GM21447 (cell line): ENCODE measurements around the gene ALOX5.
"Not testable (repeated sequence)": the region's sequence is repeated elsewhere in the genome, so short reads cannot be mapped to it uniquely, and the experiment has no call there.

Experiments used
- ATAC-seq: cut with Tn5 transposase; IDR thresholded peaks from one replicate; pipeline ENCODE4 v1.9.1; 2021; ENCODE audit not compliant: unreplicated experiment

The ALOX5 gene

DNA sequence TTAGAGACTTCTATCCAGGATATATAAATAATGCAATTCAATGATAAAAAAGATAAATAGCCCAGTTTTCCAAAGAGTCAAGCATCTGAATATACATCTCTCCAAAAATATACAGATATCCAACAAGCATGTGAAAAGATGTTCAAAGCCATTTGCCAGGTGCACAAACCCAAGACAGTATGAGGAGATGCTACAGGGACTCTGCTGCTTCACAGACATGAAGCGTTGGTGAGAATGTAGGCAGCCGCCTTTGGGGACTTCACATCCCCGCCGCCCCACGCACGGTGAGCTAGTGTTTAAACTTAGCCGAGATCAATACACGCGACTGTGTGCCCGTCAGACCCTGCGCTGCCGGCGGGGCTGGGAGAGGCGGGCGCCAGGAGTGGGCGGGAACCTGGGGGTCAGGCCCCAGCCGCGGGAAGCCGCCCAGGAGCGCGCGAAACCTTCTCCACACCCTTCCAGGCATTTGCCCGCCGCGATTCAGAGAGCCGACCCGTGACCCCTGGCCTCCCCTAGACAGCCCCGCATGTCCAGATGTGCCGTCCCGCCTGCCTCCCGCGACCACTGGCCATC is 927 bp upstream of the ALOX5 start:
- peak; percentile 36 for ATAC-seq

- no peak for ATAC-seq
These were observed 485 bp downstream of the ALOX5 start for GRCh38 chr10:45374350-45375052.

GRCh38 chr10:45375101-45375500 is 1.1 kb downstream of the ALOX5 start:
- ATAC-seq: no peak

DNA sequence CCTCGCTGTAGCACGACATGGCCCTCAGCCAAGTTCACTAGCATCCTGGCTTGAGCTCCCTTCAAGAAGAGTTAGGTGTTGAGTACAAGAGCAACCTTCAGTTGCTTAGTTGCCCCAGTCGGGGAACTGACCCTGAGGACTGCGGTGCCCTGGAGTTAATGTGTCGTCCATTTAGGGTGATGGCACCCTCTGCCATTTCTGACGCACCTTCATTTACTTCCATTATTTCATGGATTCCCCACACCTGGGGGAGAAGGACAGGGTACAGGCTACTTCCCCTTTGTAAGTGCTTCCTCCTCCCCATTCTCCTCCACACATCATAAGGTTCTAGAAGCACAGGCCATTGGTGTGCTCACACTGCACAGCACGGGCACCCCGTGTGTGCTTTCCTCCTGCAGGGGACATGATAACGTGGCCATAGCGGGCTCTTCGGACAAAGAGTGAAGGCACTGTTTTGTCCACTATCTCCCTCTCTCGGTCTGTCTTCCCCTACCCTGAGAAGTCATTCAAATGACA is 1.8 kb downstream of the ALOX5 start:
- peak; percentile 22 for ATAC-seq

DNA sequence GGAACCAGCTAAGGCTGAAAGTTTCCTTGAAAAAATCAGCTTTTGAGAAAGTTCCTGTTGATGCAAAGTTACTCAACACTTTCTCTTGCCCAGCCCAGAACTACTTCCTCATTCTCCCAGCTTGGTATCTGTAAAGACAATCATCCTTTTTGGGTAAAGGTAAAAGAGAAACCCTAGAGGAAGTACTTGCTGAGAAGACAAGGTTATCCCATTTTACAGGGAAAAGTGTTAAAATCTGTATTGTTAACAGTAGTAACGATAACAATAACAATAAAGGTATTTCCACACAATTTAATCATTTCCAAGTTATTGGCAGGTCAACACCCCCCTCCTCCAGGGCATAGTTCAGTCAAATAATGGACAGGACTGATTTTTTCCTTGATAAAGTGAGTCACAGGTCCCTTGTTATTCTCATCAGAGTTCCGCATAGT is 2.4 kb downstream of the ALOX5 start:
- no peak for ATAC-seq

DNA sequence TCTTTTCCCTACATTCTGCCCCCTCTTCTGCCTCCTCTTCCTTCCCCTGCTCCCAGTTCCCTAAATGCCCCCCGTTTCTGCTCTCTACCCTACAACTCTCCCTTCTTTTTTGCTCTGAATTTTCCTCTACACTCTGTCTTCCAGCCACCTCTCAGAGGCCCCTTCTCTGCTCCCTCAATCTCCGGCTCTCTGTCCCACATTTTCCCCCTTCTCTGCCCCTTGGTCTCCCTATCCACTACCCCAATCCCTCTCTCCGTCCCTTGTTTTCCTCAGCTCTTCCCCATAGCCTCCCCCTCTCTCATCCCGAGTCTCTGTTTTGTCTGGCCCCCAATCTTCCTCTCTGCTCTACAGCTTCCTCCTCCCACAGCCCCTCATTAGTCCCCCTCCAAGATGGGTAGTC is 3.3 kb downstream of the ALOX5 start:
- ATAC-seq: no peak

GRCh38 chr10:45377858-45378257 is 3.8 kb downstream of the ALOX5 start:
- no peak for ATAC-seq

DNA sequence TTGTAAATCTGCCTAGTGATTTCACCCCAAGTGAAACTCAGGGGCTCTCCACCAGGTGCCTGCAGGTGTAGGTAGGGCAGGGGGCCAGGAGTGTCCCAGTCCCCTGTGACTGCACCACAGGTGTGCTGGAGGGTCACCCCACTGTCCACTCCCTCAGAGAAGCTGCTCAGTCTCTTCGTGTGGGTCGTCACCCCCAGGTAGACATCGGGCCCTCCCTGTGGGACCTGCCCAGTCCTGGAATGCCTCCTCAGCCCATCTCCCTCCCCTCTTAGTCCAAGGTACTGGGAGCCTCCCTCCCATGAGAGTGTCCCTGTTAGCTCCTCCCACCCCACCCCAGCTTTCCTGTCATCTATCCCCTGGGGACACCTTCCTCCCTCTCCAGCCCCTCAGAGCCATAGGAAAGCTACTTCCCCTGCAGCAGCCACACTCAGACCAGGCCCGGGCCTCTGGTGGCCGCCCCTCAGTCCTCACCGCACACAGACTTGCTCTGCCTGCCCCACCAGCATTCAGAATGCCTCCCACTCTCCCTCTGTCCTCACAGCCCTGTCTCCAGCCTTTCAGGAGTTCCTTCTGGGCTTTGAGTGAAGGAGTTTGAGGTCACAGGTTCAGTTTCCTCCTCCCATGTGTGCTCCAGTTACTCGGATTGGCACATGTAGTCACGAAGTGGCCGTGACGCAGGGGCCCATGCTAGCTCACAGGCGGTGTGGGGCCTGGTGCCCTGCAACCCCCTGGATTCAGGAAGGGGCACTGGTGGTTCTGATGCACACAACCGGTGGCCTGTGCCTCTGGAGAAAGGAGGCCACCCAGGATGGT is 5.1 kb downstream of the ALOX5 start:
- ATAC-seq: no peak

GRCh38 chr10:45379891-45380540 is 6.0 kb downstream of the ALOX5 start:
- no peak for ATAC-seq

DNA sequence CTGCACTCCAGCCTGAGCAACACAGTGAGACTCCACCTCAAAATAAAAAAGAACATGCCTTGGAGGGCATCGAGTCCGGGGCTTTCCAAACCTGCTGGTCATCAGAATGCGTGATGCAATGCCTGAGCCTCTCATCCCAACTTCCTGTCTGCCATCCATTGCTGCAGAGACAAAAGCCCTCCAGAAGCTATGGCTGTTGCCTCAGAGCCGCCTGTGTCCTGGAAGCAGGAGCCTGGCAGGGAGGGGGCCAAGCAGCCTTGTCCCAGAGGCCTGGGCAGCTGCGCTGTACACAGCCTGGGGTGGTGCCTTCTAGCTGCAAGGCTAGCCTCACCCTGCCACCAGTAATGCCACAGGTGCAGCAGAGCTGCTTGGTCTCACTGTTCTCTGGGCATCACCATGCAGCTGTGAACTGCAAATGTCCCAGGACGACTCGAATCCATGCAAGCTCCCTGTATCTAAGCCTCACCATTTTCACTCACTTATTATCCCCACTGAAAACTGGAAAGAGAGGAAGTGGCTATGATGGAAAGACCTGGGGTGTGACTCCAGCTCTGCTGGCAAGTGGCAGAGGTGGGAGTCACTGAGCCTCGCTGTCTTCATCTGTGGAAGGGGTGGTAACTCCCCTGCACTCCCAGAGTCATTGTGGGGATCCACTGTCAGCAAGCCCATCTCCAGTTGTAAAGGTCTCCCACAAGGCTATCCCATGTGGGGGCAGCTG is 7.0 kb downstream of the ALOX5 start:
- ATAC-seq: no peak

GRCh38 chr10:45382591-45382990 is 8.6 kb downstream of the ALOX5 start:
- ATAC-seq: no peak

GRCh38 chr10:45383682-45384330 is 9.8 kb downstream of the ALOX5 start:
- ATAC-seq: no peak

GRCh38 chr10:45386657-45387056 is 12.6 kb downstream of the ALOX5 start:
- ATAC-seq: no peak

DNA sequence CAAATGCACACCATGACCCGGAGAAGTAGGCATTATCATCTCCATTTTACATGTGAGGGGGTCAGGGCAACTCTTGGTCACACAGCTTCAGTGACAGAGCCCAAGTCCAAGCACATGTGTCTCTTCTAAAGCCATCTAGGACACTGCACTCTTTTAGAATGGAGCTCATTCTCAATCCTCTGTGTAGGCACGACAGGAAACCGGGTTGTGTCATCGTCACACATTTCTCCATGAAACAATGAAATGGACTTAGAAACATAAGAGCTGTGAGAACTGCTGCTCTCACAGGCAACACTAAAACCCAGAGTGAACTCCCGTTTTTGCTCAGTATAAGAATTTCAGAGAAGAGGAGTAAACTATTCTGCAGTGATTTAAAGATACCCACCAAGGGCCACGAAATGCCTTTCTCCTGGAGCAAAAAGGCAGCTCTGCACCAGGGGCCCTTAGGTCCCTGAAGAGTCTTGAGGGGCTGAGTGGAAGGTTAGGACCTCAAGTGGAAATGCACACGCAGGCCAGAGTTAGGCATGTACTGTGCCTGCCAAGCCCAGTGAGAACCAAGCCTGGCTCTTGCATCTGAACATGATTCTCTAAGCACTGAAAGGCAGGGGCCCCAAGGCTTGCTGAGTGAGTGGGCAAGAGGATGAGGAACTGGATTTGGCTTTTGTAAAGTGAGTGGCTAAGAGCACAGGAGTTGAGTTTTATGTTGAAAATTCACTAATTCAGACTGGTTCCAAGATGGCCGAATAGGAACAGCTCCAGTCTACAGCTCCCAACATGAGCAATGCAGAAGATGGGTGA is 13.3 kb downstream of the ALOX5 start:
- no peak for ATAC-seq

- ATAC-seq: not testable (repeated sequence)
These were observed 15.7 kb downstream of the ALOX5 start for GRCh38 chr10:45389671-45390070.

DNA sequence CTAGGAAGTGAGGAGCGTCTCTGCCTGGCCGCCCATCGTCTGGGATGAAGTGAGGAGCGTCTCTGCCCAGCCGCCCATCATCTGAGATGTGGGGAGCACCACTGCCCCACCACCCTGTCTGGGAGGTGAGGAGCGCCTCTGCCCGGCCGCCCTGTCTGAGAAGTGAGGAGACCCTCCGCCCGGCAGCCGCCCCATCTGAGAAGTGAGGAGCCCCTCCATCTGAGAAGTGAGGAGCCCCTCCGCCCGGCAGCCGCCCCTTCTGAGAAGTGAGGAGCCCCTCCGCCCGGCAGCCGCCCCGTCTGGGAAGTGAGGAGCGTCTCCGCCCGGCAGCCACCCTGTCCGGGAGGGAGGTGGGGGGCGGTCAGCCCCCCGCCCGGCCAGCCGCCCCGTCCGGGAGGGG is 17.6 kb downstream of the ALOX5 start:
- not testable (repeated sequence) for ATAC-seq

DNA sequence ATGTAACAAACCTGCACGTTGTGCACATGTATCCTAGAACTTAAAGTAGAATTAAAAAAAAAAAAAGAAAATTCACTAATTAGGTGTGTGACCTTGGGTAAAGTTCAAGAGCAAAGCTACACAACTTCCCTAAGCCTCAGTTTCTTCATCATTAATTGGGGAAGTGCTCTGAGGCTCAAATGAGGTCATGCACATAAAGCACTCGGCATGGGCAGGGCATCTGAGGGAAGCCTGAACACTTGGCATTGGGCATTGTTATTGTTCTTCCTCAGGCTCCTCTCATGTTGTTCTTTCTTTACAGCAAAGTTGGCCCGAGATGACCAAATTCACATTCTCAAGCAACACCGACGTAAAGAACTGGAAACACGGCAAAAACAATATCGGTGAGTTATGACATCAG is 21.5 kb downstream of the ALOX5 start:
- ATAC-seq: no peak

GRCh38 chr10:45398595-45398994 is 24.6 kb downstream of the ALOX5 start:
- ATAC-seq: no peak

- no peak for ATAC-seq
These were observed 25.1 kb downstream of the ALOX5 start for GRCh38 chr10:45399113-45399512.
